Stimulated activated CD8-positive, alpha-beta memory T cell treated with anti-CD3 and anti-CD28 coated beads, Interleukin-7, amount 100 ng/mL, for 1 hour (primary cell): ENCODE measurements around the gene PAFAH1B1.
"Not testable (repeated sequence)": the region's sequence is repeated elsewhere in the genome, so short reads cannot be mapped to it uniquely, and the experiment has no call there.

Experiments
- DNase-seq, 2 donors: peaks; one replicate each; pipeline ENCODE4 v3.0.0-alpha.2; 2020; ENCODE audit warnings: low read depth in 2 of 2

Gene PAFAH1B1

DNA sequence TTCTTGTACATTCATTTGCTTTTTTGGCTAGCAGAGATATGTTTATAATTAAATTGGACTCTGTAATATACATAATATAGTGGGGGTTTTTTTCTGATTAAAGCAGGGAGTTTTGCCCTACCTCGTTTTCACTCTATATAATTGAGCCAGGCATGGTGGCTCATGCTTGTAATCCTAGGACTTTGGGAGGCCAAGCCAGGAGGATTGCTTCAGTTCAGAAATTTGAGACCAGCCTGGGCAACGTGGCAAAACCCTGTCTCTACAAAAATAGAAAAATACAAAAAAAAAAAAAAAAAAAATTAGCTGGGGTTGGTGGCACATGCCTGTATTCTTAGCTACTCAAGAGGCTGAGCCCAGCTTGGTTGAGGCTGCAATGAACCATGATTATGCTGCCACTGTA lies 42.2 kb downstream of the PAFAH1B1 start:
- DNase-seq, result no peak

DNA sequence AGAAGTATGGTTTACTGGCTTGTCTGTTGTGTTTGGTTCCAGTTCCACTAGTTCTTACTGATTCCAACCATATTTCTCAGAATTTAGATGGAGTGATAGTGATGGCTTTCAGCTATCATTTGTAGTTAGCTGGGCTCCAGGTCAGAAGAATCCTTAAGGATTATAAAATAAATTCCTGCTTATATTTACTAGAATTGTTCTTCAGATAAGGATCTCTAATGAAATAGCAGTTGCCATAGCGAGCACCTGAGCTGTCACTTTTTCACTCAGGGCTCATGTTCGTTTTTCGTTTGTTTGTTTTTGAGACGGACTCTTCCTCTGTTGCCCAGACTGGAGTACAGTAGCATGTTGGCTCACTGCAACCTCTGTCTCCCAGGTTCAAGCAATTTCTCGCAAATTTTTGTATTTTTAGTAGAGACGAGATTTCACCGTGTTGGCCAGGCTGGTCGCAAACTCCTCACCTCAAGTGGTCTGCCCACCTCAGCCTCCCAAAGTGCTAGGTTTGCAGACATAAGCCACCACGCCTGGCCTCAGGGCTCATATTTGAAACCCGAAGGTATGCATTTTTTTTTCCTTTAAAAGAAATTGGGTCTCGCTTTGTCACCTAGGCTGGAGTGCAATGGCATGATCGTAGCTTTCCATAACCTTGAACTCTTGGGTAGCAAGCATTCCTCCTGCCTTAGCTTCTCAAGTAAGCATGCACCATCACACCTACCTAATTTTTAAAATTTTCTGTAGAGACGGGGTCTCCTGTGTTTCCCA lies 42.9 kb downstream of the PAFAH1B1 start:
- no peak for DNase-seq

- no peak for DNase-seq
Observed at GRCh38 chr17:2637422-2637821, 44.0 kb downstream of the PAFAH1B1 start.

DNA sequence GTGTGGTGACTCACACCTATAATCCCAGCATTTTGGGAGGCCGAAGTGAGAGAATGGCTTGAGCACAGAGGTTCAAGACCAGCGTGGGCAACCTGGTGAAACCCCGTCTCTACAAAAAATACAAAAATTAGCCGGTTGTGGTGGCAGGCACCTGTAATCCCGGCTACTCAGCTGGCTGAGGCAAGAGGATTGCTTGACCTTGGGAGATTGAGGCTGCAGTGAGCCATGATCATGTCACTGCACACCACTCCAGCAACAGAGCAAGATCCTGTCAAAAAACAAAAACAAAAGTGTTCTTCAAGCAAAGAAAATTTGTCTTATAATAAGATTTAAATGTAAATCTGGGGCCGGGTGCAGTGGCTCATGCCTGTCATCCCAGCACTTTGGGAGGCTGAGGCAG lies 51.5 kb downstream of the PAFAH1B1 start:
- no peak for DNase-seq

DNA sequence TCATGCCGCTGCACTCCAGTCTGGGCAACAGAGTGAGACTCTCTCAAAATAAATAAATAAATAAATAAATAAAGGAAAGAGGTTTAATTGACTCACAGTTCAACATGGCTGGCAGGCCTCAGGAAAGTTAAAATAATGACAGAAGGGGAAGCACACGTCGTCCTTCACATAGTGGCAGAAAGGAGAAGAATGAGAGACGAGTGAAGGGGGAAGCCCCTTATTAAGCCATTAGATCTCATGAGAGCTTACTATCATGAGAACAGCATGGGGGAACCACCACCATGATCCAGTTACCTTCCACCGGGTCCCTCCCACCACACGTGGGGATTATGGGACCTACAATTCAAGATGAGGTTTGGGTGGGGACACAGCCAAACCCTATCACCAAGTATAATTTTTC lies 54.5 kb downstream of the PAFAH1B1 start:
- no peak for DNase-seq

- no peak for DNase-seq
Observed at GRCh38 chr17:2649191-2649590, 55.7 kb downstream of the PAFAH1B1 start.

GRCh38 chr17:2652911-2653310 lies 59.5 kb downstream of the PAFAH1B1 start:
- not testable (repeated sequence) for DNase-seq

GRCh38 chr17:2655546-2655945 lies 62.1 kb downstream of the PAFAH1B1 start:
- no peak for DNase-seq

GRCh38 chr17:2656283-2656682 lies 62.8 kb downstream of the PAFAH1B1 start:
- DNase-seq, result no peak

DNA sequence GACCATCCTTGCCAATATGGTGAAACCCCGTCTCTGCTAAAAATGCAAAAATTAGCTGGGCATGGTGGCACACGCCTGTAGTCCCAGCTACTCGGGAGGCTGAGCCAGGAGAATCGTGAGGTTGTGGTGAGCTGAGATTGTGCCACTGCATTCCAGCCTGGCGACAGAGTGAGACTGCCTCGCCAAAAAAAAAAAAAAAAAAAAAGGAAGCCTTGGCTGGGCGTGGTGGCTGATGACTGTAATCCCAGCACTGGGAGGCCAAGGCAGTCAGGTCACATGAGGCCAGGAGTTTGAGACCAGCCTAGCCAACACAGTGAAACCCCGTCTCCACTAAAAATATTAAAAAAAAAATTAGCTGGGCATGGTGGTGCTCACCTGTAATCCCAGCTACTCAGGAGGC lies 65.9 kb downstream of the PAFAH1B1 start:
- DNase-seq, result not testable (repeated sequence)

- not testable (repeated sequence) for DNase-seq
Observed at GRCh38 chr17:2660410-2660809, 67.0 kb downstream of the PAFAH1B1 start.

DNA sequence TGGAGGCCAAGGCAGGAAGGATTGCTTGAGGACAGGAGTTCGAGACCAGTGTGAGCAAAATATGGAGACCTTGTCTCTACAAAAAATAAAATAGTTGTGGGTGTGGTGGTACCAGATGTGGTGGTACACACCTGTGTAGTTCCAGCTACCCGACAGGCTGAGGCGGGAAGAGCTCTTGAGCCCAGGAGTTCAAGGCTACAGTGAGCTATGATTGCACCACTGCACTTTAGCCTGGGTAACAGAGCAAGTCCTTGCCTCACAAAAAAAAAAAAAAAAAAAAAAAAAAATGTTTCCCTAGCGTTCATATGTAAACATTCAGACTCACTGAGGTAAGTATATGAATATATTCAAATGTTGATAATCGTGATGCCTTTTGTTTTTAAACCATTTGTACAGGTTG lies 78.6 kb downstream of the PAFAH1B1 start:
- DNase-seq, result no peak

- not testable (repeated sequence) for DNase-seq
Observed at GRCh38 chr17:2679247-2679646, 85.8 kb downstream of the PAFAH1B1 start.

DNA sequence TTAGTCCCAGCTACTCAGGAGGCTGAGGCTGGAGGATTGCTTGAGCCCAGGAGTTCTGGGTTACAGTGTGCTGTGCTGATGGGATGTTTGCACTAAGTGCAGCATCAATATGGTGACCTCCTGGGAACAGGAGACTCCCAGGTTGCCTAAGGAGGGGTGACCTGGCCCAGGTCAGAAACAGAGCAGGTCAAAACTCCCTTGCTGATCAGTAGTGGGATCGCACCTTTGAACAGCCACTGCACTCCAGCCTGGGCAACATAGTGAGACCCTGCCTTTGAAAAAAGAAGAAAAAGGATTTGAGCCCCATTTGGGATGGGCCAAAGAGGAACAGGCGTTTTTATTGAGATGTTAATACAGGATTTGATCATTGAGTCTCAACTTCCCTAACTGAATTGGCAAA lies 87.5 kb downstream of the PAFAH1B1 start:
- DNase-seq, result no peak

GRCh38 chr17:2681650-2682049 lies 88.2 kb downstream of the PAFAH1B1 start:
- no peak for DNase-seq

DNA sequence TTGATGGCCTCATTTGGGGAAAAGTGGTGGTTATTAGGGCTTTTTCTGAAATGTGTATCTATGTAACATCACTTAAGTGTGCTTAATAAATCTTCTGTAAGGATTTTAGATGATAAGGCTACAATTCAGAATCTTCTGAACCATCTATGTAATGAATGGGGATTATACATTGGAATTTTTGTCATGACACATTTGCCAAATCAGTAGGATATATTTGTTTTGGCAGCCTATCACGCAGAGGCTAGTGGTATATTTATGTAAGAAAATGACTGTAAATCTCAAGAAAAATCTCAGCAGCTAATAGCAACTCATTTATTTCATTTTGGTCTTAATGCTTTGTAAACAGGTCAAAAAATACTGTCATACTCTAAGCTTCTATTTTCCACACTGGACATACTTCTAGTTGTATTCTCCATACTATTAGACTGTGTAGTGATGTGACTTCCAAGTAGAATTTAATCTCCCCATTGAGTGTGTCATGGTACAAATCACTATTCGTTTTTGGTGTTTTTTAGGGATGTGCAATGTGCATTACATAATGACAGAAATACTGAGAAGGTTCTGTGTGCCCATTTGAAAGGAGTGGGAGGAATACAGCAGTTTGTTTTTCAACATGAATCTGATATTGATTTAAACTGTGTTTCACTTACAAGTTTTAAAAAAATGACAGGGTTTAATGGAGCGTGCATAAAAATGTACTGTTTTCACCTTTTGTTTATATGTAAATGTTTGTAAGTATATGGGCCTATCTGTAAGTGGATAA lies 88.9 kb downstream of the PAFAH1B1 start:
- no peak for DNase-seq

- DNase-seq, result no peak
Observed at GRCh38 chr17:2683912-2684311, 90.5 kb downstream of the PAFAH1B1 start.

GRCh38 chr17:2684549-2684948 lies 91.1 kb downstream of the PAFAH1B1 start:
- DNase-seq, result no peak

GRCh38 chr17:2685696-2686095 lies 92.2 kb downstream of the PAFAH1B1 start:
- DNase-seq, result no peak

DNA sequence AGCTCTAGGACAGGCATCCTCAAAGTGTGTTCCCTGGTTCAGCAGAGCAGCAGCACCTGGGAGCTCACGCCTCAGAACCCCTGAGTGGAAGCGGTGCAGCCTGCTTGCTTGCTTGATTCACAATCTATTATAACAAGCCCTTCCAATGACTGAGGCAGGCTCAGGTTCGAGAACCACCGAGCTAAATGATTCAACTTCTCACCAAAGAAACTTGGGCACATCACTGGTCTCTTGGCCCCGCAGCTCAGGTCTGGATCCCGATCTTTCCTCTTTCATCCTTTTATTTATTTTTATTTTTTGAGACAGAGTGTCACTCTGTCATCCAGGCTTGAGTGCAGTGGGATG lies 93.6 kb downstream of the PAFAH1B1 start:
- DNase-seq, result no peak

DNA sequence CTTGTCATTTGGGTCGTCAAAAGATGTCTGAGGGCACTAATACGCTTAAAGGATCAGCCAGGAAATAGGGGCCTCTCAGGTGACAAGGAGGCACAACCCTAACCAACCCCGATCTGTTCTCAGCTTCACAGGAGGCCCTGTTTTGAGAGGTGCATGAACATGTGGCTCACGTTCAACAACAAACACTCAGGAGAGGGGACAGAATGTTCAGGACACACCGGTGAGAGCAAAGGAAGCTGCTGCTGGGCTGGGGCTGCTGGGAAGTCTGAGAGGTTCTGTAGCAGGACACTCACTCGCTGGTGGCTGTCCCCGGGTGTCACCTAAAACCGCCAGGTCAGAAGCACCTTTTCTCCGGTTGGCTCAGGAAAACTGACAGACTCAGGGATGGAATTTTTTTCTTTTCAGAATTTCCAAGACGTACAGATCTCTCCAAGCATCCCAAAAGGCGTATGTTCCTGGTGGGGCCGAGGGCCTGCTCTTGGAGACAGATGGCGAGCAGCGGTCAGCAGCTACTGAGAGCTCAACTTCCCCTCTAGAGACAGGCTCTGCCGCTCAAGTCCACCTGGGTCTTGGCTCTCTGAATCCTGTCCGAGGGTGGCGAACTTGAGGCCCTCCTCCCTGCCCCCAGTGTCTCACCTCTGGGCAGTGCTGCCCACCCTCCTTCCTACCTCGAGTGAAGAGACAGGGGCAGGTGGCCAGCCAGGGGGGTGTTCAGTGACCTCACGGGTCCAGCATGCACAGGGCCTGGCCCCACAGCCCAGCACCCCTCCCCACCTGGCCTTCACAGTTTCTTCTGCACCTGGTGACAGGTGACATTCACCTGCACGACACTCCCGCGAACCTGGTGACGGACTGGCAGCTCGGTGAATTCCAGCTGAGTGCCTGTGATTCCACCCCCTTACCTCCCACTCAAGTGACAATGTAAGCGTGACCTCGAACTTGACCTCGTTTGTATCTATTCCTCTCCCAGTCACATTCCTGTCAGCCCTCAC lies 95.2 kb downstream of the PAFAH1B1 start:
- no peak for DNase-seq
